AG08396 (cell line): ENCODE measurements around the gene UBE2G2.

Experiments used
- DNase-seq: peaks from one replicate; pipeline ENCODE4 v3.0.0; 2012; ENCODE audit warnings: low spot score, mixed read lengths

UBE2G2 gene

GRCh38 chr21:44764319-44765230, 37.0 kb downstream of the UBE2G2 start:
- DNase-seq: no peak

GRCh38 chr21:44763451-44764318, 37.9 kb downstream of the UBE2G2 start:
- DNase-seq: no peak

GRCh38 chr21:44763050-44763378, 38.6 kb downstream of the UBE2G2 start:
- no peak for DNase-seq

GRCh38 chr21:44762221-44763049, 39.2 kb downstream of the UBE2G2 start:
- no peak for DNase-seq

- DNase-seq: no peak
These were observed 39.8 kb downstream of the UBE2G2 start for GRCh38 chr21:44761747-44762208.

GRCh38 chr21:44761011-44761729, 40.5 kb downstream of the UBE2G2 start:
- no peak for DNase-seq

- DNase-seq: no peak
These were observed 41.2 kb downstream of the UBE2G2 start for GRCh38 chr21:44760376-44760775.

GRCh38 chr21:44759628-44760285, 41.9 kb downstream of the UBE2G2 start:
- no peak for DNase-seq

- DNase-seq: no peak
These were observed 42.6 kb downstream of the UBE2G2 start for GRCh38 chr21:44758781-44759627.

GRCh38 chr21:44758141-44758561, 43.5 kb downstream of the UBE2G2 start:
- DNase-seq: no peak

GRCh38 chr21:44757731-44758130, 43.9 kb downstream of the UBE2G2 start:
- no peak for DNase-seq

- DNase-seq: no peak
These were observed 45.0 kb downstream of the UBE2G2 start for GRCh38 chr21:44756423-44757185.

GRCh38 chr21:44755227-44755626, 46.4 kb downstream of the UBE2G2 start:
- DNase-seq: no peak

GRCh38 chr21:44753357-44753756, 48.3 kb downstream of the UBE2G2 start:
- no peak for DNase-seq

- DNase-seq: no peak
These were observed 48.9 kb downstream of the UBE2G2 start for GRCh38 chr21:44752671-44753235.

GRCh38 chr21:44751799-44752636, 49.6 kb downstream of the UBE2G2 start:
- DNase-seq: no peak

- DNase-seq: no peak
These were observed 50.3 kb downstream of the UBE2G2 start for GRCh38 chr21:44751186-44751798.
